SW 1271 (cell line): ENCODE results near the gene SEC24C.
"Not testable (repeated sequence)": the region's sequence is repeated elsewhere in the genome, so short reads cannot be mapped to it uniquely, and the experiment has no call there.

Experiments
- DNase-seq, 2 experiments: peaks; one replicate each; lab custom pipeline; 2025; lab: John Stamatoyannopoulos, UW

Gene SEC24C

DNA sequence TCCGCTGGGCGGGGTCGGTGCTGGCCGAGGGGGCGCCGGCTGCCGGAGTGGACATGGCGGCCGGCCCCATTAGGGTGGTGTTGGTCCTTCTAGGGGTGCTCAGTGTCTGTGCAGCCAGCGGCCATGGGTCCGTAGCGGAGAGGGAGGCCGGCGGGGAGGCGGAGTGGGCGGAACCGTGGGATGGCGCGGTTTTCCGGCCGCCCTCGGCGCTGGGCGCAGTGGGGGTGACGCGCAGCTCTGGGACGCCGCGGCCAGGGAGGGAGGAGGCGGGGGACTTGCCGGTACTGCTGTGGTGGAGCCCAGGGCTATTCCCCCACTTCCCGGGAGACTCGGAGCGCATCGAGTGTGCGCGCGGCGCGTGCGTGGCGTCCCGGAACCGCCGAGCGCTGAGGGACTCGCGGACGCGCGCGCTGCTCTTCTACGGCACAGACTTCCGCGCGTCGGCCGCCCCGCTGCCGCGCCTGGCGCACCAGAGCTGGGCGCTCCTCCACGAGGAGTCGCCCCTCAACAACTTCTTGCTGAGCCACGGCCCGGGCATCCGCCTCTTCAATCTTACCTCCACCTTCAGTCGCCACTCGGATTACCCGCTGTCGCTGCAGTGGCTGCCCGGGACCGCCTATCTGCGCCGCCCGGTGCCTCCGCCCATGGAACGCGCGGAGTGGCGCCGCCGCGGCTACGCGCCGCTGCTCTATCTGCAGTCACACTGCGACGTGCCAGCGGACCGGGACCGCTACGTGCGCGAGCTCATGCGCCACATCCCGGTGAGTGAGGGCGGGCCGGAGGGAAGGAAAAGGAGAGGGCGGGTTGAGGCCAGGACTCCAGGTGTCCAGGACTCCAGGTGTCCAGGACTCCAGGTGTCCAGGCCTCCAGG is 28.3 kb downstream of the SEC24C start:
- peak; percentile 44 to 75 for DNase-seq

DNA sequence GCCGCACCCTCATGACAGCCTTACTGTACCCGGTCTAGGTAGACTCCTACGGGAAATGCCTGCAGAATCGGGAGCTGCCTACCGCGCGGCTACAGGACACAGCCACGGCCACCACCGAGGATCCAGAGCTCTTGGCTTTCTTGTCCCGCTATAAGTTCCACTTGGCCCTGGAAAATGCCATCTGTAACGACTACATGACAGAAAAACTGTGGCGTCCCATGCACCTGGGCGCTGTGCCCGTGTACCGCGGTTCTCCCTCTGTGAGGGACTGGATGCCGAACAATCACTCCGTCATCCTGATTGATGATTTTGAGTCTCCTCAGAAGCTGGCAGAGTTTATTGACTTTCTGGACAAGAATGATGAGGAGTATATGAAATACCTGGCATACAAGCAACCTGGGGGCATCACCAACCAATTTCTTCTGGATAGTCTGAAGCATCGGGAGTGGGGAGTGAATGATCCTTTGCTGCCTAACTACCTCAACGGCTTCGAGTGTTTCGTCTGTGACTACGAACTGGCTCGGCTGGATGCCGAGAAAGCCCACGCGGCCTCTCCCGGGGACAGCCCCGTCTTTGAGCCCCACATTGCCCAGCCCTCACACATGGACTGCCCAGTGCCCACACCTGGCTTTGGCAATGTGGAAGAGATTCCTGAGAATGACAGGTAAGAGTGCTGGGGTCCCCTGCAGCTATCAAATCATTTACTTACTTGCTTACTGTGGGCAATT is 29.1 kb downstream of the SEC24C start:
- no peak for DNase-seq

DNA sequence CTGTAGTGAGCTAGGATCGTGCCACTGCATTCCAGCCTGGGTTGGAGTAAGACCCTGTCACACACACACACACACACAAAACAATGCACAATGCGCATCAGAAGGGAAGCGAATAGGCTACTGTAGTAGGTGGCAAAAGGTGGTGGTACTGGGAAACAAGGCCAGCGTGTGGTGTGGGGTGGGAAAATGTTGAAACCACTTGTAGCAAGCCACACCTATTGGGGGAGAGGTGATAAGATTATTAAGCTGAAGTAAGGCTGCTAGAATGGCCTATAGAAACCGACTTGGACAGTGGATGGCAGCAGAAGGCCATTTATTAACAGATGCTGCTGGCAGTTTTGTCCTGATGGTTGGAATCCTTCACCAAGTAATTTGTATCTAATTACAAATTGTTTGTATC is 30.5 kb downstream of the SEC24C start:
- no peak for DNase-seq

- DNase-seq, result no peak
Observed at GRCh38 chr10:73779018-73779417, 34.8 kb downstream of the SEC24C start.

DNA sequence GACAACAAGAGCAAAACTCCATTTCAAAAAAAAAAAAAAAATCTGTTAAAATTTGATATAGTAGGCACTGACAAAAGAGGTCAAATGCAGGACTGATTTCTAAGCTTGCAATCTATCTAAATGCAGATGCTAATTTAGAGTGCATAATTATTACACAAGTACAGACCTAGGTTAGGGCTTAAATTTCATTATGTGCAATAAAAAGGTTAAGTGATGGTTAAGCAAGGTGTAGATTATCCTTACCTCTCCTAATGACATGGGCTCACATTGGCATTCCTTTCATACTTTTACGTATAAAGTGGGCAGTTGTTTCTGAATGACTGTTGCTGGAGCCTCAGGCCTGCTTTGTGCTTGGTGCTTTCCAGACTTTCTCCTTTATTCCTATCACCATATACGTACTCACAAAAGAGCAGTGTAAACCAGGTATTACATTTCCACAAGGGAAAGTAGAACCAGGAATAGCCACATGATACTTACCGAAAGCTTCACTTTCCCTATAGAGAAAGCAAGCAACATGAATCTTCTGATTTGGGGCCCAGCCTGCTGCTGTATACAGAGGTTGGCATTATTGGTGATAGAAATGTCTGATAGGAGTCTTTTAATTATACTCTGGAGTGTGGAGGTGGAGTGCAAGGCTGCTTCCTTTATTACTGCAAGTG is 35.5 kb downstream of the SEC24C start:
- DNase-seq, result no peak

- no peak for DNase-seq
Observed at GRCh38 chr10:73780301-73780700, 36.1 kb downstream of the SEC24C start.

DNA sequence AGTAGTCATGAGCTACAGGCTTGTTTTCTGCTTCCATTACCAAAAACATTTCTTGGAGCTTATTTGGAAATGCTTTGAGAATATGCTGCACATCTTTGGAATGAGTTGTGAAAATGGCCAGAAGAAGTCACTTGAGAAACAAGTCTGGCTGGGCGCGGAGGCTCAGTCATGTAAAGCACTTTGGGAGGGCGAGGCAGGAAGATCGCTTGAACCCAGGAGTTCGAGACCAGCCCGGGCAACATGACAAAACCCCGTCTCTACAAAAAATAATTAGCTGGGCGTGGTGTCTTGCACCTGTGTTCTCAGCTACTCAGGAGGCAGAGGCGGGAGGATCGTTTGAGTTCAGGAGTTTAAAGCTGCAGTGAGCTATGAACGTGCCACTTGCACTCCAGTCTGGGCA is 36.8 kb downstream of the SEC24C start:
- no peak for DNase-seq

DNA sequence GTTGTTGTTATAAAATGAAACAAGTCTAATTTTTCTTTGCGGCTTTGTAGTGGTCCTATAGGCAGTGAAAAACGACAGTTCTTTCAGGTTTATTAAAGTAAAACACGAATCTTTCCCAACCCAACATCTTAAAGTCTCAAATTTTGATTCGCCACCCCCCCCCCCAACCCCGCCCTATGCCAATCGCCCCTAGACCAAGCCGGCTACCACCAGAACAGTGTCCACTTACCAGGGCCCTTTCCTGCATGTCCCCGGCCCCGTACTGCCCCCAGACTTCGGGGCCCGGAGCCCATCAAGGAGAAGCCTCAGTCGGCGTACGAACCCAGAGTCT is 37.3 kb downstream of the SEC24C start:
- no peak for DNase-seq

DNA sequence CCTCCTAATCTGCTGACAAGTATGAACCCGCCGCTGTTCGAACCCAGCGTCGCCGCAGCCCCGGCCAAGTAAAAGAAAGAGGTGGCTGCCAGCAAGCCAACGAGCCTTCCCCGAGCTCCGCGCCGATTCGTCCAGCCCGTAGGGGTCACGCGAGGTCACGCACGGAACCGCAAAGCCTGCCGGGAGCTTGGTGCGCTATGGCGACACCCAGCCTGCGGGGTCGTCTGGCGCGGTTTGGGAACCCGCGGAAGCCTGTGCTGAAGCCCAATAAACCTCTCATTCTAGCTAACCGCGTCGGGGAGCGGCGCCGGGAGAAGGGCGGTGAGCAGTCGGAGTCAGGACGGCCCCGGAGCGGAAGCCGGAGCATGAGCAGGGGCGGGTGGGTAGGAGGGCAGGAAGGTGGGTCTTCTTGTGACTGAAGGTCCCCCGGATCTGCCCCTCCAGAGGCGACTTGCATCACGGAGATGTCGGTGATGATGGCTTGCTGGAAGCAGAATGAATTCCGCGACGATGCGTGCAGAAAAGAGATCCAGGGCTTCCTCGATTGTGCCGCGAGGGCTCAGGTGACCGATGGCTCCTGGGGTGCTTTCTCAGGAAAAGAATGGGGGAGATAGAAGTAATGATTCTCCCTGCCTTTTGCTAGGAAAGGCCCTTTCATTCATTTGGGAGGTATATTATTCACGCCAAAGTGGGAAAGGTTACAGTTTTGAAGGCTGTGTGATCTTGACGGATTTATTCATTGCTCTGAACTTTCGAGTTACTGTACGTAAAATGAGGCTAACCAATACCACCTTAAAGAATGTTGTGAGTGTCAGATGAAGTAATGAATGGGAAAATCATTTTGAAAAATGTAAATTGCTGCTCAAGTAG is 37.9 kb downstream of the SEC24C start, which contains the start of gene CHCHD1:
Gene CHCHD1, plus strand, starts transcription at position 170 of the 870 bp plus-strand sequence. Its CDS starts 28 bp downstream, at position 198.
- peak; percentile 58 to 67 for DNase-seq

DNA sequence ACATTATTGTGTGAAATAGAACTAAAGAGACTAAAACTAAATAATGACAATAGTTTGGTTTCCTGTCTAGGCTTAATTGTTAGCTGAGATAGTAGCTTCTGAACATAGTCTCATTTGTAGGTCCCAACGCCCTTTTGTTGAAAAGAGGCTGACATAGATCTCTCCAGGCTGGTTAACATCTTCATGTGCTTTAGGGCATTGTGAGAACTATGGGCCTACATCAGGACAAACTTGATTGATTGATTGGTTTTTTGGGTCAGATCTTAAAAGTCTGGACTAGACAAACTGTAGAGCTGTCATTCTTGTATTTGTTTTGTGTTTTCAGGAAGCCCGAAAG is 38.5 kb downstream of the SEC24C start:
- no peak for DNase-seq

DNA sequence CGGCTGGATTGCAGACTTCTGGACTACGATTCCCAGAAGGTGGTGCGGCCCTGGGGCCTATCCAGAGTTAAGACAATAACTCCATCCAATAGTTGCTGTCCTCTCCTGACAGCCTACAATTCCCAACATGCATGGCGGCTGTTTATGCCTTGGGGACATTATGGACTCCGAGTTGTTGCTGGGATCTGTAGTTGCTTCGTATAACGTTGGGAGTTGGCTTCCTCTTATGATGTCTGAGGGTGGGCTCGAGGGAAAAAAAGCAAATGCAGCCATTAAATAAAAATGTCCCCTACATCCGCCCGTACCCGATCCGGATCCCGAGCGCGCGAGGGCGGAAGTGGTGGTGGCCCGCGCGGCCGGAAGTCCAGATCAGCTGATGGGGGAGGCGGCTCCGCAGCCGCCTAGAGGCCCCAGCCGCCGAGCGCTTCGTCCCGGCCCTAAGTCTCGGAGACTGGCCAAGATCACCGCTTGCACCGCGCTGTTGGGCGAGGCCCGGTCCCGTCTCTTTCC is 41.1 kb downstream of the SEC24C start, which contains the start of gene ZSWIM8:
Gene ZSWIM8, plus strand, starts transcription at position 396 of the 510 bp plus-strand sequence. CDS start 273 bp downstream, outside the sequence.
- DNase-seq, result peak; percentile 75 to 91

GRCh38 chr10:73785721-73786511 is 41.7 kb downstream of the SEC24C start:
- no peak for DNase-seq

DNA sequence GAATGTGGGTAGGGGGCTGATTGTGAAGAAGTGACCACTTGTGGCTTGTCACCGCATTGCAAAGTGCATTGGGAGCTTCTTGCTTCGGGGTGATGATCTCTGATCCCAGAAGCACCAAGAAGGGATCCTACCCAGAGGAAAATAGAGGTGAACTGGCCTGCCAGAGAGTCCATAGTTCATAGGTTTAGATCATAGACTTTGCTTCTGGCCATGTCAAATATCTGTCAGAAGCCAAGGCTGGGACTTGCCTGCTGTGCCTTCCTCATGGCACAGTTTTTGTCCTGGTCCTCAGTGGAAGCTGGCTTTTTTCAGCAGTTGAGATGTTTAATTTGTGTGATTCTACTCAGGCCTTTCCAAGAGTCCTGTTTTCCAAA is 42.3 kb downstream of the SEC24C start:
- DNase-seq, result no peak

DNA sequence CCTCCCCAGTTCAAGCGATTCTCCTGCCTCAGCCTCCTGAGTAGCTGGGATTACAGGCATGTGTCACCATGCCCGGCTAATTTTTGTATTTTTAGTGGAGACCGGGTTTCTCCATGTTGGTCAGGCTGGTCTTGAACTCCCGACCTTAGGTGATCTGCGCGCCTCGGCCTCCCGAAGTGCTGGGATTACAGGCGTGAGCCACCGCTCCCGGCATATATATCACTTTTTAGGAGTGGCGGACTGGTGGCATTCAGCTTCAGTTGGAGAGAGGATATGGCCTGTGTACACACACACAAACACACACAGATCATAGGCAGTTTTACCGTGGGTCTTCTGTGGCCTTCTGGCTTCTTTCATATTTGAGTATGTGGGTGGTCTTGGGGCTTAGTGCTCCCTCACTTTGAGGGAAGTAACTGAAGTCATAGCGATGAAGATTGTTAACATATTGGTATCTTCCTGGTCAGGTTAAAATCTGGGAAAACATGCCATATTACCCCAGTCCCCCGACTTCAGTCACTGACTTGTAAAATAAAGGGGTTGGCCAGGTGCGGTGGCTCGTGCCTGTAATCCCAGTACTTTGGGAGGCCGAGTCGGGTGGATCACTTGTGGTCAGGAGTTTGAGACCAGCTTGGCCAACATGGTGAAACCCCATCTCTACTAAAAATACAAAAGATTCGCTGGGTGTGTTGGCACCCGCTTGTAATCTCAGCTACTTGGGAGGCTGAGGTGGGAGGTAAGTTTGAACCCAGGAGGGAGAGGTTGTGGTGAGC is 43.0 kb downstream of the SEC24C start:
- DNase-seq, result not testable (repeated sequence)

GRCh38 chr10:73788864-73789658 is 44.9 kb downstream of the SEC24C start:
- no peak for DNase-seq

GRCh38 chr10:73789659-73790055 is 45.5 kb downstream of the SEC24C start:
- no peak for DNase-seq

- DNase-seq, result no peak
Observed at GRCh38 chr10:73790886-73791625, 46.9 kb downstream of the SEC24C start.

DNA sequence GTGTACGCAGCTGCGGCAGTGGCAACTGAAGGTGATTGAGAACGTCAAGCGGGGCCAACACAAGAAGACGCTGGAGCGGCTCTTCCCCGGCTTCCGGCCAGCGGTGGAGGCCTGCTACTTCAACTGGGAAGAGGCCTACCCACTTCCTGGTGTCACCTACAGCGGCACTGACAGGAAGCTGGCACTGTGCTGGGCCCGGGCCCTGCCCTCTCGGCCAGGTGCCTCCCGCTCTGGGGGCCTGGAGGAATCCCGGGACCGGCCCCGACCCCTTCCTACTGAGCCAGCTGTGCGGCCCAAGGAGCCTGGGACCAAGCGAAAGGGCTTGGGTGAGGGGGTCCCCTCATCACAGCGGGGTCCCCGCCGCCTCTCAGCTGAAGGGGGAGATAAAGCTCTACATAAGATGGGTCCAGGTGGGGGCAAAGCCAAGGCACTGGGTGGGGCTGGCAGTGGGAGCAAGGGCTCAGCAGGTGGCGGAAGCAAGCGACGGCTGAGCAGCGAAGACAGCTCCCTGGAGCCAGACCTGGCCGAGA is 47.8 kb downstream of the SEC24C start:
- no peak for DNase-seq
